Stimulated activated effector memory CD8-positive, alpha-beta T cell treated with anti-CD3 and anti-CD28 coated beads, Interleukin-12 subunit alpha, Interleukin-12 subunit beta, amount 100 ng/mL, for 72 hours (primary cell): ENCODE data around the gene PTGES3.
"Not testable (repeated sequence)": the region's sequence is repeated elsewhere in the genome, so short reads cannot be mapped to it uniquely, and the experiment has no call there.

Source experiments
- ATAC-seq: fragments of 150-1000 bp; cut with Tn5 transposase; 2 replicates; pipeline ENCODE4 v1.10.0; 2021
- DNase-seq, 2 donors: peaks; one replicate each; pipeline ENCODE4 v3.0.0; 2021 to 2022; ENCODE audit warnings: low spot score in 2 of 2
- H3K27ac Mint-ChIP-seq: one replicate; pipeline ENCODE4 v1.8.0; 2022; ENCODE audit warnings: mild to moderate bottlenecking, mixed read lengths
- H3K36me3 Mint-ChIP-seq: one replicate; pipeline ENCODE4 v1.8.0; 2022; ENCODE audit warnings: mild to moderate bottlenecking, mixed read lengths
- H3K4me1 Mint-ChIP-seq: one replicate; pipeline ENCODE4 v1.8.0; 2022; ENCODE audit warnings: mixed read lengths
- H3K4me3 Mint-ChIP-seq: one replicate; pipeline ENCODE4 v1.8.0; 2022; ENCODE audit warnings: mild to moderate bottlenecking, mixed read lengths
- H3K9me3 Mint-ChIP-seq: one replicate; pipeline ENCODE4 v1.8.0; 2022; ENCODE audit warnings: mixed read lengths

PTGES3 gene

DNA sequence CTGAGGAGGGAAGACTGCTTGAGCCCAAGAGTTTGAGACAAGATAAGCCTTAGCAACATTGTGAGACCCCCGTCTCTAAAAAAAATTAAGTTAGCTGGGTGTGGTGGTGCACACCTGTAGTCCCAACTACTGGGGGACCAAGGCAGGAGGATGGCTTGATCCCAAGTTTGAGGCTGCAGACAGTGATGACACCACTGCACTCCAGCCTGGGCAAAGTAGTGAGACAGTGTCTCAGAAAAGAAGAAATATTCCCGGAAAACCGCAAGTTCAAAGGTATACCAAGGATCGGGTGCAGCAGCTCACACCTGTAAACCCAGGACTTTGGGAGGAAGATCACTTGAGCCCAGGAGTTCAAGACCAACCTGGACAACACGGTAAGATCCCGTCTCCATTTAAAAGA, 5.8 kb downstream of the PTGES3 start:
- ATAC-seq (no peak), DNase-seq (no peak)
- Mint-ChIP-seq H3K36me3 (peaks cover 98% of the 10 kb centered on the region), H3K4me1 (peaks cover 50% of the 10 kb centered on the region), H3K27ac (peak overlapping the region; percentile 98), H3K4me3 (peak overlapping the region; percentile 87), H3K9me3 (no peaks in the 10 kb centered on the region)

- Mint-ChIP-seq H3K9me3 (no peaks in the 10 kb centered on the region), H3K4me1 (peaks cover 60% of the 10 kb centered on the region), H3K27ac (peak overlapping the region; percentile 80), H3K4me3 (peak overlapping the region; percentile 34), H3K36me3 (peaks cover 98% of the 10 kb centered on the region)
- ATAC-seq (peak; percentile 33), DNase-seq (no peak)
Measured at GRCh38 chr12:56679883-56680575, 8.1 kb downstream of the PTGES3 start.

DNA sequence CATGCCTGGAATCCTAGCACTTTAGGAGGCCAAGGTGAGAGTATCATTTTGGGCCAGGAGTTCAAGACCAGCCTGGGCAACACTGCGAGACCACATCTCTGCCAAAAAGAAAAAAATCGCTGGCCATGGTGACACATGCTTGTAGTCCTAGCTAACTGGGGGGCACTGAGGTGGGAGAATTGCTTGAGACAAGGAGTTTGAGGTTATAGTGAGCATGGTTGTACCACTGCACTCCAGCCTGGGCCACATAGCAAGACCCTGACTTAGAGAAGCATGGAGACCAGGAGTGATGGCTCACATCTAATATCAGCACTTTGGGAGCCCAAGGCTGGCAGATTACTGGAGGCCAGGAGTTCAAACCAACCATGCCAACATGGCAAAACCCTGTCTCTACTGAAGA, 9.2 kb downstream of the PTGES3 start:
- ATAC-seq: no peak
- no peak for DNase-seq
- no peaks in the 10 kb centered on the region for H3K9me3 Mint-ChIP-seq
- H3K27ac Mint-ChIP-seq: peak overlapping the region; percentile 80
- H3K36me3 Mint-ChIP-seq: peaks cover 98% of the 10 kb centered on the region
- H3K4me1 Mint-ChIP-seq: peaks cover 57% of the 10 kb centered on the region
- H3K4me3 Mint-ChIP-seq: no peak overlapping the region

GRCh38 chr12:56677680-56678079, 10.4 kb downstream of the PTGES3 start:
- no peak overlapping the region for H3K4me3 Mint-ChIP-seq
- H3K36me3 Mint-ChIP-seq: peaks cover 98% of the 10 kb centered on the region

GRCh38 chr12:56676851-56677580, 11.1 kb downstream of the PTGES3 start:
- no peak overlapping the region for H3K4me3 Mint-ChIP-seq
- peaks cover 98% of the 10 kb centered on the region for H3K36me3 Mint-ChIP-seq
- DNase-seq (no peak), ATAC-seq (no peak)
- H3K27ac Mint-ChIP-seq: peak overlapping the region; percentile 69
- no peaks in the 10 kb centered on the region for H3K9me3 Mint-ChIP-seq
- H3K4me1 Mint-ChIP-seq: peaks cover 56% of the 10 kb centered on the region

More at GRCh38 chr12:56677680-56678079, 10.4 kb downstream of the PTGES3 start:
- no peak for DNase-seq
- Mint-ChIP-seq H3K9me3 (no peaks in the 10 kb centered on the region), H3K4me1 (peaks cover 59% of the 10 kb centered on the region), H3K27ac (peak overlapping the region; percentile 69)
- ATAC-seq: peak; percentile 91

GRCh38 chr12:56671608-56672007, 16.5 kb downstream of the PTGES3 start:
- DNase-seq (no peak), ATAC-seq (no peak)
- Mint-ChIP-seq H3K4me3 (no peak overlapping the region), H3K9me3 (no peaks in the 10 kb centered on the region), H3K27ac (peak overlapping the region; percentile 70), H3K4me1 (peaks cover 36% of the 10 kb centered on the region), H3K36me3 (peaks cover 100% of the 10 kb centered on the region)

DNA sequence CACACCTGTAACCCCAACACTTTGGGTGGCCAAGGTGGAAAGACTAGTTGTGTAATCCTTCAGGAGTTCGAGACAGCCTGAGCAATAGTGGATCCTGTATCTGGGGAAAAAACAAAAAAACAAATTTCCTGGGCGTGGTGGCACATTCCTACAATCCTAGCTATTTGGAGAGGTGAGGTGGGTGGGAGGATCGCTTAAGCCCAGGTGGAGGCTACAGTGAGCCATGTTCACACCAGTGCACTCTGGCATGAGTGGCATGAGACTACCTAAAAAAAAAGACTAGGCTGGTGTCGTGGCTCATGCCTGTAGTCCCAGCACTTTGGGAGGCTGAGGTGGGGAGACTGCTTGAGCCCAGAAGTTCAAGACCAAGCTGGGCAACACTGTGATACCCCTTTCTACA, 17.2 kb downstream of the PTGES3 start:
- no peak overlapping the region for H3K27ac Mint-ChIP-seq
- no peak for ATAC-seq
- DNase-seq: no peak
- H3K9me3 Mint-ChIP-seq: no peaks in the 10 kb centered on the region
- peaks cover 100% of the 10 kb centered on the region for H3K36me3 Mint-ChIP-seq
- no peak overlapping the region for H3K4me3 Mint-ChIP-seq
- H3K4me1 Mint-ChIP-seq: peaks cover 29% of the 10 kb centered on the region

- Mint-ChIP-seq H3K4me3 (no peak overlapping the region), H3K27ac (no peak overlapping the region), H3K4me1 (peaks cover 23% of the 10 kb centered on the region), H3K36me3 (peaks cover 100% of the 10 kb centered on the region), H3K9me3 (no peaks in the 10 kb centered on the region)
- ATAC-seq: no peak
- no peak for DNase-seq
Measured at GRCh38 chr12:56668197-56668457, 20.0 kb downstream of the PTGES3 start.

GRCh38 chr12:56661979-56662638, 26.0 kb downstream of the PTGES3 start:
- peaks cover 67% of the 10 kb centered on the region for H3K36me3 Mint-ChIP-seq
- H3K9me3 Mint-ChIP-seq: no peaks in the 10 kb centered on the region
- no peak overlapping the region for H3K4me3 Mint-ChIP-seq
- ATAC-seq (no peak), DNase-seq (no peak)
- peak overlapping the region; percentile 7 for H3K27ac Mint-ChIP-seq
- H3K4me1 Mint-ChIP-seq: peaks cover 23% of the 10 kb centered on the region

DNA sequence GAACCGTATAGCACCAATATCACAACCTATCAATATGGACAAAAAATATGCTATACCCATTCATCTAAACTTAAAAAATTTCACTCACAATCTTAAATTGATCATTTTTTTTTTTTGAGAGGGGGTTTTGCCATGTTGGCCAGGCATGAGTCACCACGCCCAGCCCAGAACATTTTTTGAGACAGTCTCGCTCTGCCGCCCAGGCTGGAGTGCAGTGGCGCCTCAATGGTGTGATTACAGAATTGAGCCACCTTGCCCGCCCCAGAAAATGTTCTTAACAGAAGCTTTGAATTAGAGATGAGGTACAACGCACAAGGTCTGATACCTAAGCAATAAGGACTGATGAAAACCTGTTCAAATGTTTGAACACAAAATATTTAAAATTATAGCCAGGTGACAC, 26.5 kb downstream of the PTGES3 start:
- H3K27ac Mint-ChIP-seq: peak overlapping the region; percentile 7
- DNase-seq (no peak), ATAC-seq (peak; percentile 35)
- H3K9me3 Mint-ChIP-seq: no peaks in the 10 kb centered on the region
- H3K4me1 Mint-ChIP-seq: peaks cover 23% of the 10 kb centered on the region
- H3K4me3 Mint-ChIP-seq: no peak overlapping the region
- peaks cover 61% of the 10 kb centered on the region for H3K36me3 Mint-ChIP-seq

DNA sequence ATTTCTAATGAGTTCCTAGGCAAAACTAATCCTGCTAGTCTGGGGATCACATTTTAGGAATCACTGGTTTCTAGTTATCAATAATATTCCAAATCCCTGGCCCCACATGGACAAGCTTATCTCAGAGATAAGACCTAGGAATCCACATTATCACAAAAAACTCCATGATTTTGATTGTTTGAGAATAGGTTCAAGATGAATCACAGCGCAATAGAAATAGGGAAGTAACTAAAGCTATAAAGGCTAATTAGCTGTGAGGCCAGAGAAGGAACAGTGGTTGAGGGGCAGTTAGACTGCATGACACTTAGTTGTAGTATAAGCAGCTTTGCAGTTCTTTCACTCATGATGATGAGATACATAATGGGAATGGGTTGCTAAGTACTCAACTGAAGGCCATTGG, 29.2 kb downstream of the PTGES3 start:
- no peak for DNase-seq
- Mint-ChIP-seq H3K36me3 (peaks cover 35% of the 10 kb centered on the region), H3K9me3 (peaks cover 3% of the 10 kb centered on the region), H3K4me1 (peaks cover 23% of the 10 kb centered on the region), H3K27ac (peak overlapping the region; percentile 72), H3K4me3 (no peak overlapping the region)
- no peak for ATAC-seq

- Mint-ChIP-seq H3K36me3 (peaks cover 28% of the 10 kb centered on the region), H3K27ac (peak overlapping the region; percentile 72), H3K9me3 (peaks cover 6% of the 10 kb centered on the region), H3K4me3 (peak overlapping the region; percentile 42), H3K4me1 (peaks cover 14% of the 10 kb centered on the region)
- no peak for DNase-seq
- peak; percentile 98 for ATAC-seq
Measured at GRCh38 chr12:56657416-56658379, 30.4 kb downstream of the PTGES3 start.

GRCh38 chr12:56653781-56654180, 34.3 kb downstream of the PTGES3 start:
- H3K27ac Mint-ChIP-seq: not testable (repeated sequence)
- peaks cover 10% of the 10 kb centered on the region for H3K4me1 Mint-ChIP-seq

DNA sequence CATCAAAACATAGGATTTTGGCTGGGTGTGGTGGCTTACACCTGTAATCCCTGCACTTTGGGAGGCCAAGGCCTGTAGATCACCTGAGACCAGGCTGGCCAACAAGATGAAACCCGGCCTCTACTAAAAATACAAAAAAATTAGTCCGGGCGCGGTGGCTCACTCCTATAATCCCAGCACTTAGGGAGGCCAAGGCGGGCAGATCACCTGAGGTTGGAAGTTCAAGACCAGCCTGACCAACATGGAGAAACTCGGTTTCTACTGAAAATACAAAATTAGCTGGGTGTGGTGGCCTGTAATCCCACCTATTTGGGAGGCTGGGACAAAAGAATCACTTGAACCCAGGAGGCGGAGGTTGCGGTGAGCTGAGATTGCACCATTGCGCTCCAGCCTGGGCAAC, 40.1 kb downstream of the PTGES3 start:
- Mint-ChIP-seq H3K4me1 (peaks cover 19% of the 10 kb centered on the region), H3K36me3 (peaks cover 39% of the 10 kb centered on the region)
- H3K4me3 Mint-ChIP-seq, ATAC-seq, H3K9me3 Mint-ChIP-seq, DNase-seq, H3K27ac Mint-ChIP-seq: not testable (repeated sequence)

More at GRCh38 chr12:56653781-56654180, 34.3 kb downstream of the PTGES3 start:
- not testable (repeated sequence) for H3K9me3 Mint-ChIP-seq, H3K4me3 Mint-ChIP-seq, DNase-seq, ATAC-seq
- peaks cover 11% of the 10 kb centered on the region for H3K36me3 Mint-ChIP-seq
